Measurements from ENCODE around the gene TMEM214. TPM values are rescaled to one million over a fixed set of nuclear protein-coding genes. Genes with fewer than 3 reads are reported as not detected.
A peak's percentile ranks its signal among the peaks of the same experiment; 100 is the strongest.

Gene TMEM214
- total RNA-seq, 4 donors from 2014 or later = 26.7 to 47.7 (median 35.3) TPM

DNA sequence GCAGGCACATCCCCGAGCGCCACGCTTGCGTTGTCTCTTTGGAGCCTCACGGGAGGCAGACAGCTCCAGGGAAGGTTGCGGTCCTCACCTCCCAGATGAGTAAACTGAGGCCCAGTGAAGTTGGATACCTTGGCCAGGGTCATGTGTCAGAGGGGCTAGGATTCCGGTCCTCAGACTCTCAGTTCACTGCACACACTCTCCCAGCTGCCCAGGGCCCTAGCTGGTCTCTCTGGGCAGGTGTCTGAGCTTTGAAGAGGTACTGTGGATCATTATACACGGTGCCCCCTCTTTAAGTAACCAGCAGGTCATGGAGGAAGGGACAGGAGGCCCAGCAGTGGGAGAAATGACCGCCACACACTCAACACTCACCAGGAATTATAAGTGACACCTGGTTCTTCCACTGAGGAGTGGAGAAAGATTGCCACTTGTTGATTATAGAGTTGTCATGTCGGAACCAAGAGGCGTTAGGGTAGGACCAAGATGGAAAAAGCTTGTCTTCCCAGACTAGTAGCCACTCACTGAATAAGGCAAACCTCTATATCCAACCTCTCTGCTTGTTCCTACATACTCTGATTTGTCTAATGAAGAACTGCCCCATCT, 588 bp downstream of the TMEM214 start:
- peaks cover 15 to 42% (median 34%) of the 10 kb centered on the region in 4 donors for H3K4me1 ChIP-seq
- peak overlapping the region; percentile 78 to 87 (median 83) for H3K27ac ChIP-seq (replicated peaks in 1 of 4)
- DNase-seq (ENCODE audit: extremely low spot score) = no peak
- no peaks in the 10 kb centered on the region for H3K9me3 ChIP-seq
- H3K27me3 ChIP-seq = no peaks in the 10 kb centered on the region
- H3K36me3 ChIP-seq = peaks cover 22 to 48% (median 38%) of the 10 kb centered on the region in 4 donors
- intact Hi-C loops (cut with DNase I) = loop anchor here (5.0 kb wide), 1 partner anchor 54 kb away; the partner anchor contains the start of gene KHK
- WGBS = 34% methylated on average over 5 of the region's 11 CpGs
- TF ChIP-seq POLR2AphosphoS5 (IDR thresholded peaks at IDR 0.05) (no peak), POLR2A (IDR thresholded peaks at IDR 0.05; ENCODE audit: low read depth) (no peak), EP300 (IDR thresholded peaks at IDR 0.05) (no peak)
- TF ChIP-seq, protein P1, sequence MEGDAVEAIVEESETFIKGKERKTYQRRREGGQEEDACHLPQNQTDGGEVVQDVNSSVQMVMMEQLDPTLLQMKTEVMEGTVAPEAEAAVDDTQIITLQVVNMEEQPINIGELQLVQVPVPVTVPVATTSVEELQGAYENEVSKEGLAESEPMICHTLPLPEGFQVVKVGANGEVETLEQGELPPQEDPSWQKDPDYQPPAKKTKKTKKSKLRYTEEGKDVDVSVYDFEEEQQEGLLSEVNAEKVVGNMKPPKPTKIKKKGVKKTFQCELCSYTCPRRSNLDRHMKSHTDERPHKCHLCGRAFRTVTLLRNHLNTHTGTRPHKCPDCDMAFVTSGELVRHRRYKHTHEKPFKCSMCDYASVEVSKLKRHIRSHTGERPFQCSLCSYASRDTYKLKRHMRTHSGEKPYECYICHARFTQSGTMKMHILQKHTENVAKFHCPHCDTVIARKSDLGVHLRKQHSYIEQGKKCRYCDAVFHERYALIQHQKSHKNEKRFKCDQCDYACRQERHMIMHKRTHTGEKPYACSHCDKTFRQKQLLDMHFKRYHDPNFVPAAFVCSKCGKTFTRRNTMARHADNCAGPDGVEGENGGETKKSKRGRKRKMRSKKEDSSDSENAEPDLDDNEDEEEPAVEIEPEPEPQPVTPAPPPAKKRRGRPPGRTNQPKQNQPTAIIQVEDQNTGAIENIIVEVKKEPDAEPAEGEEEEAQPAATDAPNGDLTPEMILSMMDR (IDR thresholded peaks at IDR 0.05) = no peak
- H3K4me3 ChIP-seq = peak overlapping the region; percentile 86 to 91 (median 88)

- no CpG with 5 or more reads among the region's 6 CpGs for WGBS
- peaks cover 42 to 71% (median 69%) of the 10 kb centered on the region in 4 donors for H3K36me3 ChIP-seq
- no peaks in the 10 kb centered on the region for H3K27me3 ChIP-seq
- intact Hi-C loops (cut with DNase I) = no loop called here
- TF ChIP-seq POLR2AphosphoS5 (IDR thresholded peaks at IDR 0.05) = no peak
- TF ChIP-seq POLR2A (IDR thresholded peaks at IDR 0.05; ENCODE audit: low read depth) = no peak
- TF ChIP-seq, protein P1 (IDR thresholded peaks at IDR 0.05) = no peak
- no peak for TF ChIP-seq EP300 (IDR thresholded peaks at IDR 0.05)
- DNase-seq (ENCODE audit: extremely low spot score) = no peak
- no peak overlapping the region for H3K4me3 ChIP-seq
- no peak overlapping the region for H3K27ac ChIP-seq (replicated peaks in 1 of 4)
- no peaks in the 10 kb centered on the region for H3K9me3 ChIP-seq
- peaks cover 15 to 39% (median 35%) of the 10 kb centered on the region in 4 donors for H3K4me1 ChIP-seq
Measured at GRCh38 chr2:27038012-27038411, 5.2 kb downstream of the TMEM214 start.

GRCh38 chr2:27038631-27039339, 6.0 kb downstream of the TMEM214 start:
- DNase-seq (ENCODE audit: extremely low spot score) = no peak
- intact Hi-C loops (cut with DNase I) = no loop called here
- H3K36me3 ChIP-seq = peaks cover 42 to 71% (median 69%) of the 10 kb centered on the region in 4 donors
- no peak overlapping the region for H3K4me3 ChIP-seq
- no peaks in the 10 kb centered on the region for H3K27me3 ChIP-seq
- no peaks in the 10 kb centered on the region for H3K9me3 ChIP-seq
- 80% methylated on average over 15 of the region's 17 CpGs for WGBS
- peaks cover 11 to 34% (median 28%) of the 10 kb centered on the region in 4 donors for H3K4me1 ChIP-seq
- H3K27ac ChIP-seq (replicated peaks in 1 of 4) = no peak overlapping the region
- TF ChIP-seq POLR2AphosphoS5 (IDR thresholded peaks at IDR 0.05) = no peak
- TF ChIP-seq EP300 (IDR thresholded peaks at IDR 0.05) = no peak
- TF ChIP-seq POLR2A (IDR thresholded peaks at IDR 0.05; ENCODE audit: low read depth) = no peak
- TF ChIP-seq, protein P1 (IDR thresholded peaks at IDR 0.05) = no peak

DNA sequence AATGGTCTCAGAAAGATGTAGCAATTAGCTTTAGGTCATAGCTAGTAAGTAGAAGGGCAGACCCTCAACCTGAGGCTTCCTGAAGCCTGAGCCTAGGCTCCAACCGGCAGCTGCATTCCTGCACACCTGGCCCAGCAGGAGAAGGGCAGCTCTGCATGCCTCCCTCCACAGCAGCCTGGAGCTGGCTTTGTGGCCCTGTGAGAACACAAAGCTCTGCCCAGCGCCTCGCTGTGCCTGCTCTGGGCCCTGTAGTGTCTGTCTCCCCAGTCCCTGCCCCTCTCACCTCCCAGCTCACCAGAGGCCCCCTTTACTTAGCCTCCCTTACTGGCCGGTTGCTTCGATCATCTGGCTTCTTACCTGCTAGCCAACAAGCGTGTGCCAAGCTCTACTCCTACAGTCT, 6.7 kb downstream of the TMEM214 start:
- Histone ChIP-seq H3K36me3 (peaks cover 42 to 71% (median 69%) of the 10 kb centered on the region in 4 donors), H3K9me3 (no peaks in the 10 kb centered on the region), H3K27ac (replicated peaks in 1 of 4) (no peak overlapping the region), H3K27me3 (no peaks in the 10 kb centered on the region), H3K4me3 (no peak overlapping the region), H3K4me1 (peaks cover 5 to 27% (median 22%) of the 10 kb centered on the region in 4 donors)
- WGBS = 90% methylated on average over 5 of the region's 6 CpGs
- DNase-seq (ENCODE audit: extremely low spot score) = no peak
- TF ChIP-seq, protein P1 (IDR thresholded peaks at IDR 0.05) = no peak
- no peak for TF ChIP-seq POLR2A (IDR thresholded peaks at IDR 0.05; ENCODE audit: low read depth)
- TF ChIP-seq POLR2AphosphoS5 (IDR thresholded peaks at IDR 0.05) = no peak
- no peak for TF ChIP-seq EP300 (IDR thresholded peaks at IDR 0.05)
- intact Hi-C loops (cut with DNase I) = no loop called here

Measured in esophagus muscularis mucosa (tissue), 4 donors.